Heart right ventricle (tissue), 16 donors: ENCODE data around the gene AIPL1. TPM values are rescaled to one million over a fixed set of nuclear protein-coding genes. Genes with fewer than 3 reads are reported as not detected.

Experiments used
- ATAC-seq, 8 donors: fragments of 200-7000 bp; cut with Tn5 transposase; one replicate each; pipeline ENCODE4 v1.9.1; 2020; ENCODE audit warnings: mild to moderate bottlenecking in 8 of 8, moderate library complexity in 8 of 8, moderate number of reproducible peaks in 1 of 8
- DNase-seq, 2 donors: peaks; one replicate each; pipeline ENCODE4 v3.0.0-alpha.2; 2020
- H3K27ac ChIP-seq, 10 donors: fragments of 200-600 bp; sonication (generic) in 2 of 10; one replicate each; pipeline versions ENCODE4 v1.5.0 to v1.8.0; 2020 to 2022; ENCODE audit warnings: mild to moderate bottlenecking in 3 of 10
- H3K27me3 ChIP-seq, 7 donors: fragments of 200-600 bp; one replicate each; pipeline ENCODE4 v1.8.0; 2021 to 2022; ENCODE audit warnings: mild to moderate bottlenecking in 2 of 7
- H3K36me3 ChIP-seq, 9 donors: fragments of 200-600 bp; sonication (generic) in 1 of 9; one replicate each; pipeline versions ENCODE4 v1.5.0 to v1.8.0; 2020 to 2022; ENCODE audit warnings: mild to moderate bottlenecking in 2 of 9
- H3K4me1 ChIP-seq, 9 donors: fragments of 200-600 bp; sonication (generic) in 1 of 9; one replicate each; pipeline versions ENCODE4 v1.5.0 to v1.8.0; 2020 to 2022; ENCODE audit warnings: mild to moderate bottlenecking in 4 of 9
- H3K4me3 ChIP-seq, 10 donors: fragments of 200-600 bp; sonication (generic) in 2 of 10; one replicate each; pipeline versions ENCODE4 v1.5.0 to v1.8.0; 2020 to 2022; ENCODE audit warnings: mild to moderate bottlenecking in 7 of 10, moderate library complexity in 2 of 10
- H3K9me3 ChIP-seq, 11 donors: fragments of 200-600 bp in 10 of 11; sonication (generic) in 2 of 11; one replicate each; pipeline versions ENCODE4 v1.5.0 to v1.8.0; 2013 to 2022; ENCODE audit warnings: mild to moderate bottlenecking in 2 of 11, control low read depth in 1 of 11, moderate library complexity in 1 of 11
- CTCF ChIP-seq, 9 donors: fragments of 200-600 bp; sonication (generic) in 2 of 9; IDR thresholded peaks; one replicate each; pipeline versions ENCODE4 v1.5.0 to v1.8.0; 2021 to 2022; ENCODE audit warnings: antibody characterized with exemption in 9 of 9, mild to moderate bottlenecking in 5 of 9, moderate library complexity in 1 of 9
- WGBS, 2 donors: extraction: QIAGEN DNeasy Blood & Tissue Kit; methylation state at CpG; one replicate each; pipeline ENCODE4 v1.1.7; 2013; ENCODE audit warnings: inconsistent platforms in 1 of 2; 5-methylcytosine and 5-hydroxymethylcytosine counted together
- intact Hi-C, 10 donors: fragments of 100-400 bp; cut with DNase I; formaldehyde crosslinking; loops; one replicate each; pipeline versions ENCODE4 v1.11.1 to v1.14.2; 2022
- polyA plus RNA-seq, 2 donors: library from polyadenylated mRNA; stranded (reverse); fragments of 200-250 nt; gene quantifications; one replicate each; pipeline ENCODE4 v1.2.3, GENCODE V29; 2013
- total RNA-seq, 10 donors: library from RNA; stranded (reverse); fragmentation: NEBNext Ultra II Directional in 3 of 10; extraction: Animal tissue kit (Norgen Biotek cat#: 25700) in 3 of 10; gene quantifications; one replicate each; pipeline versions ENCODE4 v1.2.1 to v1.2.4, GENCODE V29; 2021 to 2023
- donor health status: Arrhythmogenic right ventricular cardiomyopathy.
- donor health status: ischemic (EF 13 %, LVEDD 7.1; RV severe dilation, severe dysfunction).
- donor health status: healthy with polysubstance abuse.
- donor health status: DM: no; HTN: yes; CAD: no.
- donor health status: DM: no; HTN: no; CAD: no.
- donor health status: ischemic (EF 25% LVEDD 6.9; RV normal size, moderate dysfunction).
- donor health status: ischemic (EF 25% LVEDD 5.7; RV mildly dilated, moderate dysfunction).
- donor health status: healthy.
- donor health status: DM: yes; HTN: yes; CAD: no.
- donor health status: Ischemic cardiomyopathy.
- donor health status: ischemic (EF 35%, LVEDD 5.7; RV mildly dilated, moderate dysfunction).
- donor health status: nonischemic (EF 11% LVEDD 7.7; RV severe dilation, severe dysfunction).
- donor health status: DM: yes; HTN: yes; CAD: no.
- donor health status: PGD.
- donor health status: ischemic (EF 29% LVEDD 5.4; RV normal size, mild dysfunction).
- donor health status: nonischemic (EF 23%, LVEDD 6.1; RV moderate dilation, normal function).

The AIPL1 gene
- total and polyA plus RNA-seq, 12 donors = 0.01 TPM; not detected in 11

- no peak for TF ChIP-seq CTCF (IDR thresholded peaks at IDR 0.05)
- Histone ChIP-seq H3K4me3 (no peak overlapping the region), H3K27me3 (peaks cover 0 to 26% (median 0%) of the 10 kb centered on the region in 7 donors), H3K4me1 (peaks cover 0 to 10% (median 0%) of the 10 kb centered on the region in 9 donors), H3K9me3 (peaks cover 0 to 11% (median 0%) of the 10 kb centered on the region in 11 donors), H3K27ac (no peak overlapping the region), H3K36me3 (no peaks in the 10 kb centered on the region)
- ATAC-seq (no peak), DNase-seq (no peak)
- WGBS, 2 donors = 85 to 86% methylated on average over 7 of the region's 7 CpGs
- intact Hi-C loops = loop anchor here in 2 of 10 donors (10.0 kb wide), 1 partner anchor 724 kb away; no protein-coding TSS in a partner anchor
These were observed 5.7 kb downstream of the AIPL1 start for GRCh38 chr17:6429266-6429665.

GRCh38 chr17:6428207-6428965 is 6.5 kb downstream of the AIPL1 start:
- ATAC-seq (no peak), DNase-seq (no peak)
- 83 to 89% methylated on average over 17 of the region's 17 CpGs for WGBS, 2 donors
- TF ChIP-seq CTCF (IDR thresholded peaks at IDR 0.05) = no peak
- peaks cover 0 to 32% (median 5%) of the 10 kb centered on the region in 7 donors for H3K27me3 ChIP-seq
- intact Hi-C loops = loop anchor here in 2 of 10 donors (10.0 kb wide), 1 partner anchor 724 kb away; no protein-coding TSS in a partner anchor
- no peaks in the 10 kb centered on the region for H3K36me3 ChIP-seq
- H3K9me3 ChIP-seq = peaks cover 0 to 11% (median 0%) of the 10 kb centered on the region in 11 donors
- no peak overlapping the region for H3K27ac ChIP-seq
- peaks cover 0 to 10% (median 0%) of the 10 kb centered on the region in 9 donors for H3K4me1 ChIP-seq
- H3K4me3 ChIP-seq = no peak overlapping the region

- Histone ChIP-seq H3K4me1 (peaks cover 0 to 10% (median 0%) of the 10 kb centered on the region in 9 donors), H3K36me3 (no peaks in the 10 kb centered on the region), H3K9me3 (peaks cover 0 to 11% (median 0%) of the 10 kb centered on the region in 11 donors), H3K27ac (no peak overlapping the region), H3K27me3 (peaks cover 0 to 38% (median 5%) of the 10 kb centered on the region in 7 donors), H3K4me3 (no peak overlapping the region)
- TF ChIP-seq CTCF (IDR thresholded peaks at IDR 0.05) = no peak
- DNase-seq (no peak), ATAC-seq (peak in 1 of 8 donors; percentile 21)
- 62 to 77% methylated on average over 7 of the region's 7 CpGs for WGBS, 2 donors
- intact Hi-C loops = loop anchor here in 2 of 10 donors (10.0 kb wide), 1 partner anchor 723 kb away; no protein-coding TSS in a partner anchor
These were observed 7.6 kb downstream of the AIPL1 start for GRCh38 chr17:6427279-6427781.

GRCh38 chr17:6426356-6427101 is 8.4 kb downstream of the AIPL1 start:
- TF ChIP-seq CTCF (IDR thresholded peaks at IDR 0.05) = no peak
- Histone ChIP-seq H3K4me3 (no peak overlapping the region), H3K9me3 (peaks cover 0 to 11% (median 0%) of the 10 kb centered on the region in 11 donors), H3K27ac (no peak overlapping the region), H3K27me3 (peaks cover 0 to 39% (median 5%) of the 10 kb centered on the region in 7 donors), H3K4me1 (peaks cover 0 to 10% (median 0%) of the 10 kb centered on the region in 9 donors), H3K36me3 (no peaks in the 10 kb centered on the region)
- intact Hi-C loops = loop anchor here in 2 of 10 donors (10.0 kb wide), 1 partner anchor 722 kb away; no protein-coding TSS in a partner anchor
- DNase-seq (no peak), ATAC-seq (no peak)
- WGBS, 2 donors = 90 to 91% methylated on average over 25 of the region's 25 CpGs
